Activated CD4-positive, alpha-beta T cell treated with anti-CD3 and anti-CD28 coated beads for 24 hours (primary cell): ENCODE measurements around the gene KAZN.

ENCODE experiments used
- DNase-seq, 2 donors: peaks; one replicate each; pipeline ENCODE4 v3.0.0-alpha.2; 2020; ENCODE audit warnings: low read depth in 2 of 2

Gene KAZN

GRCh38 chr1:14742181-14742980, 143.9 kb downstream of the KAZN start:
- no peak for DNase-seq

GRCh38 chr1:14743368-14743767, 144.9 kb downstream of the KAZN start:
- DNase-seq: no peak

GRCh38 chr1:14745001-14745720, 146.7 kb downstream of the KAZN start:
- no peak for DNase-seq

- no peak for DNase-seq
Measured at GRCh38 chr1:14745789-14746188, 147.3 kb downstream of the KAZN start.

- DNase-seq: no peak
Measured at GRCh38 chr1:14746393-14746792, 147.9 kb downstream of the KAZN start.

GRCh38 chr1:14748151-14748550, 149.7 kb downstream of the KAZN start:
- DNase-seq: no peak

GRCh38 chr1:14748977-14749376, 150.5 kb downstream of the KAZN start:
- no peak for DNase-seq

GRCh38 chr1:14750490-14750889, 152.0 kb downstream of the KAZN start:
- no peak for DNase-seq

- DNase-seq: no peak
Measured at GRCh38 chr1:14755518-14756252, 157.2 kb downstream of the KAZN start.

GRCh38 chr1:14756589-14757285, 158.3 kb downstream of the KAZN start:
- no peak for DNase-seq

GRCh38 chr1:14757286-14757625, 158.8 kb downstream of the KAZN start:
- DNase-seq: no peak

GRCh38 chr1:14759042-14759818, 160.7 kb downstream of the KAZN start:
- no peak for DNase-seq

- no peak for DNase-seq
Measured at GRCh38 chr1:14759843-14760242, 161.4 kb downstream of the KAZN start.

- no peak for DNase-seq
Measured at GRCh38 chr1:14760780-14761179, 162.3 kb downstream of the KAZN start.

- DNase-seq: no peak
Measured at GRCh38 chr1:14761291-14762153, 163.0 kb downstream of the KAZN start.

GRCh38 chr1:14763977-14764376, 165.5 kb downstream of the KAZN start:
- no peak for DNase-seq

- DNase-seq: no peak
Measured at GRCh38 chr1:14765773-14766172, 167.3 kb downstream of the KAZN start.

GRCh38 chr1:14767075-14767474, 168.6 kb downstream of the KAZN start:
- no peak for DNase-seq

GRCh38 chr1:14768582-14769304, 170.3 kb downstream of the KAZN start:
- DNase-seq: no peak
